GM21515 (cell line): ENCODE data around the gene ATP8A2.

Experiments used
- ATAC-seq: cut with Tn5 transposase; IDR thresholded peaks from one replicate; pipeline ENCODE4 v1.9.1; 2021; ENCODE audit not compliant: unreplicated experiment

ATP8A2 gene

DNA sequence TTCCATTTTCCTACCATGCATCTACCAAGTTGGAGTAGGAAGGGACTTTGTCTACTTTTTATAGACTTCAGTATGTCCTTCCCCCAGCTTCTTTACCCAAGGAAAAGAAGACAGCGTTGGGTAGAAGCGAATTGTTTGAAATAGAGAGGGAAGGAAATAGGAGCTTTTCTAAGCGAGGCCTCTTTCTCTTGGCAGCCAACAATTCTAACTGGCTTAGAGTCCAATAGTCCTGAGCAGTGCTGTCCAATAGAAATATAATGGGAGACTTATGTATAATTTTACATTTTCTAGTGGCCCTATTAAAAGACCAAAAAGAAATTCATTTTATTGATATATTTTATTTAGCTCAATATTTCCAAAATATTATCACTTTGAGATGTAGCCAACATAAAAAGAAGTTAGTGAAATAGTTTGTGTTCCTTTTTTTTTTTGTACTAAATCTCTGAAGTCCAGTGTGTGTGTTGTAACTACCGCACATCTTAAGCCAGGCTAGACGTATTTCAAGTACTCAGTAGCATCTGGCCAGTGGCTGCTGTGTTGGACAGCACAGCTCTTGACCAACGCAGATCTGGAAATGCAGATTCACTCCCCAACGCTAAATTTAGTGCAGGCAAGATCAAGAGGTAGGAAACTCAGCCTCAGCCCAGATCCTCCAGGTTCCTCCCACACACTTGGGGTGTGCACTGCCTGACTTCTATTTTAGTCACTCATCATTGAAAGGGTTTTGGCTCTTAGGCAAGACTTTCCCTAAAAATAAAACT lies 500.9 kb downstream of the ATP8A2 start:
- ATAC-seq: no peak

DNA sequence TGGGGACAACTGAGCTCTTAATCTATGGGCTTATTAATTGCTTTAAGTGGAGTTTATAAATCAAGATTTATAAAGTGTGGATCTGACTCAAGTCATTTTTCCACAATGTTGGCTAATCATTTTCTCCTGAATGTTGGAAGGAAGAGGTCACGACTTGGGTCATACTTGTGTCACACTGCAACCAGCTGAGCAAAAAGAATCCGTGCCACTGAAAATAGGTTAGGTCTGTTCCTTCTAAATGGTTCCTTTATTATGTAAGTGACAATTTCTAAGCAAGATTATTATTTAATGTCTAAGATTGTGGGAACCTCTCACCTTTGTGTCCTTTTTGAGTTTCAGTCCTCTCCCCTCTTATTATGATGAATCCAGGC lies 501.5 kb downstream of the ATP8A2 start:
- no peak for ATAC-seq

DNA sequence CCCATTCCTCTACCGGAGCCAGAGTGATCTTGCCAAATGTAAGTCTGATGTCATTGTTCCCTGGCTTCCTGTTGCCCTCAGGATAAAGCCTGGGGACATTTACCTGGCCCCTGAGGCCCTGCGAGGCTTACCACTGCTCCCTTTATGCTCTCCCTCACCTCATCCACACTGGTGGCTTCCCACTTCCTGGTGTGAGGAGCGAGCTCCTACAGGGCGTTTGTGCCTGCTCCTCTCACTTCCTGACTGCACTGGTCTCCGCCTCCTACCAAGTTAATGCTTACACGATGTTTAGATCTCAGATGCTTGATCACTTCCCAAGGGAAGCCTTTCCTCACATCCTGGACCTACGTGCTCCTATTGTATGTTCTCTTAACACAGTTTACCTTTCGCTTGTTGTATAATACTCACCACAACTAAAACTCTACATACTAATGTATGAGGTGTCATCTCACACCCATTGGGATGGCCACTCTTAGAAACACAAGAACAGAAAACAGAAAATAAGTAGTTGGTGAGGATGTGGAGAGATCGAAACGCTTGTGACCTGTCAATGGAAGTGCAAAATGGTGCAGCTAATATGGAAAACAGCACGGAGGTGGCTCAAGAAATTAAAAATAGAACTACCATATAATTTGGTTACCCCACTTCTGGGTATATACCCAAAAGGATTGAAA lies 502.4 kb downstream of the ATP8A2 start:
- no peak for ATAC-seq

- ATAC-seq: no peak
Measured at GRCh38 chr13:25874907-25875306, 503.1 kb downstream of the ATP8A2 start.

DNA sequence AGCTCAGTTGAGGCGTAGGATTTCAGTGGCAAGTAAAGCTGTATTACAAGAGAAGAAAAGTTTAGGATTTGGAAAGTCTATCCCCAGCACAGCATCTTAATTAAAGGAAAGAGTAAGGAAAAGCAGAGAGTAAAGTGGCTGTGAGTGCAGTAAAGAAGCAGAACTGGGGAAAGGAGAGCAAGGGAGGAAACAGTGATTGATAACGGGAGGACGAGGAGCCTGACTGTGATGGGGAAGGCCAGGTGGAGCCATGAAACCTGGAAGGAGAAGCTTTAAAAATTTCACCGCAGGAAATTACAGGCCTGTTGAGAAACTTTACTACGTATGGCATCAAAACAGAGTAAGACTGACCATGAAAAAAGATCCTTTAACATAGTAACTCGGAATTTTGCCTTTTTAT lies 504.5 kb downstream of the ATP8A2 start:
- no peak for ATAC-seq

GRCh38 chr13:25879466-25879865 lies 507.7 kb downstream of the ATP8A2 start:
- ATAC-seq: no peak

DNA sequence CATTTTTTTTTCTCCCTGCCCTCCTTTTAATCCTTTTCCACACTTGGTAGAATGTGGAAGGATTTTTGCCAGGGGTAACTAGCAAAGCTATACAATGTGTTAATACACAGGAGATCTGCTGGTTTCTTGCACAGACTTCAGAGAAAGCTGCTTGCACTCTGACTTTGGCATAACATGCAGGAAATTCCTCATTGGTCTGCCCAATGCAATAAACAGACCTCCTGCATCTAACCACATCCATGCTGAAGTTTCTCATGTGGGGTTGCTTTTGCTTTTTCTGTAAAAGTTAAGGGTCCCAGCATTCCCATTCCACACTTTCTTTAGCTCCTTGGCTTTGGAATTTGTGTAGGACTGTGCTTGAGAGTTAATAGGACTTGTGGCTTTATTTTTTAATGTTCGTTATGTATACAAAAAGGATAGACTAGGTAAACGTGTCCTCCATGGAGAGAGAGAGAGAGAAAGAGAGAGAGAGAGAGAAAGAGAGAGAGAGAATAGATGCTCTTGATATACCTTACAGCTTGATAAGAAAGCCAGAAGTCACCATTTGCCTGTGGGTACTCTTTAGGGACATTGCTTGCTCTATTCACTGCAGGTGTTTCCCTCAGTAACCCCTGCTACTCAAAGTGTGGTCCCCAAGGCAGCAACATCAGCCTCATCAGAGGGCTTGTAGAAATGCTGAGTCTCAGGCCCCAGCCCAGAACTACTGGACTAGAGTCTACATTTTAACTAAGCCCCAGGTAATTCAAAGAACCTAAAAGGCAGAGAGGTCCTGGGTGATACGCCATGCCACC lies 509.6 kb downstream of the ATP8A2 start:
- ATAC-seq: no peak

GRCh38 chr13:25881971-25882451 lies 510.2 kb downstream of the ATP8A2 start:
- ATAC-seq: no peak

GRCh38 chr13:25882466-25883357 lies 510.9 kb downstream of the ATP8A2 start:
- ATAC-seq: no peak

GRCh38 chr13:25885418-25885817 lies 513.6 kb downstream of the ATP8A2 start:
- ATAC-seq: no peak

GRCh38 chr13:25886438-25887214 lies 514.9 kb downstream of the ATP8A2 start:
- no peak for ATAC-seq

DNA sequence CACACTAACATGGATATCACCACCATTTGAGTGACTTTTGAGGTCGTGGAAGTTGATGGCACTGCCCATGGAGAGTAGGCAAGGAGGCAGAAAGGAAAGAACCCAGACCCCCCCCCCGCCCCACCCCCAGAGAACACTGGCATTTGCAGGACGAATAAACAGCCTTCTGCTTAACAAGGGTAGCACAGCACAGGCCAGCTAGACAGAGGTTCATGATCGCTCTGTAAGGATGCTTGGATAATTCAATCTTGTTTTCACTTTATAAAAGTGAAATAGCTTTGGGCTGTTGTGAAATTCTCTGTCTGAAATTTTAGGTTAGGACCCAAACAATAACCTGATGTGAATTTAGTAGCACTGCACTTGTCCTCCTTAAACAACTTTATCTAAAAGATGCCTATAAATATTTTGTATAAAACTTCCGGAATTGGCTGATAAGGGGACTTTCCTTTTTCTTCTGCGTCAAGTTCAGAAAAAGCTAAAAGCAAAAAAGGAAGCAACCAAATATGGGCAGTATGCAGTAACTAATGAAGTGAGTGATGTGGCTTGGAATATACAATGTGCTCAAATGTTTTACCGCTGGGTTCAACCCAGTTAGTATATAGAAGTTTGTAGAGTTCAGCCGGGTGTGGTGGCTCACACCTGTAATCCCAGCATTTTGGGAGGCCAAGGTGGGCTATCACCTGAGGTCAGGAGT lies 516.3 kb downstream of the ATP8A2 start:
- ATAC-seq: no peak

DNA sequence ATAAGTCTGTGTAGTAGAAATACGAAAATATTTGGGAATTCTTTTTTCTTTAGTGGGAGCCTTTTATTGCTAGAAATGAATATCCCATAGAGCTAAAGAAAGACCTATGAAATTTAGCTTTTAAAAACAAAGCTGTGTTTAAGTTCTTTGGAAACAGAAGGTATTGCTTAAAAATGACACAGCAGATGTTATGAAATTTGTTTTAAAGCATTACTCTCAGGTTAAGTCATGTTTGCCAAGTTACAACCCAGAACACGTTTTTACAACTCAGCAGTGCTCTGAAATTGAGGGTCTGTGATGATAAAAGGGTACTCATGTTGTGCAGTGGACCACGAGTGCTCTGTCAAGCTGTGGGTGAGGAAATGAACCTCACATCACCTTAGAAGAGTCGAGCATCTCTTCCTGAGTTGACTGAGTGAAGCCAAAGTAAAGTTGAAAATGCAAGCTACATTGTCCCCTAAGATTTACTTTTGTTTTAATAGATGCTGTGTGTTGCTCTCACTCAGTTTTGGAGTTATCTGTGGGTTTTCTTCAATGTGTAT lies 519.0 kb downstream of the ATP8A2 start:
- ATAC-seq: no peak

DNA sequence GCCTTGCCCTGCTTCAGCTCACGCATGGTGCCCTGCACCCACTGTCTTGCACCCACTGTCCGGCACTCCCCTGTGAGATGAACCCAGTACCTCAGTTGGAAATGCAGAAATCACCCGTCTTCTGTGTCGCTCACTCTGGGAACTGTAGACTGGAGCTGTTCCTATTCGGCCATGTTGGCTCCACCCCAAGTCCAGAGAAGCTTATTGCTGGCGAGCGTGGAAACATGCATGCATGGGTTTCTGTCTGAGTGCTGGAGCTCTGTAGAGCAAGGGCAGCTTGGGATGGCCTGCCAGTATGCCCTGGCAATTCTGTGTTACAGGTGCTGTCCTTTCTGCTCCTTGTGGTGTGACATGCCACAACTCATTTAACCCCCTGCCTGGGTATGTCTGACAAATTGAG lies 527.2 kb downstream of the ATP8A2 start:
- ATAC-seq: no peak

DNA sequence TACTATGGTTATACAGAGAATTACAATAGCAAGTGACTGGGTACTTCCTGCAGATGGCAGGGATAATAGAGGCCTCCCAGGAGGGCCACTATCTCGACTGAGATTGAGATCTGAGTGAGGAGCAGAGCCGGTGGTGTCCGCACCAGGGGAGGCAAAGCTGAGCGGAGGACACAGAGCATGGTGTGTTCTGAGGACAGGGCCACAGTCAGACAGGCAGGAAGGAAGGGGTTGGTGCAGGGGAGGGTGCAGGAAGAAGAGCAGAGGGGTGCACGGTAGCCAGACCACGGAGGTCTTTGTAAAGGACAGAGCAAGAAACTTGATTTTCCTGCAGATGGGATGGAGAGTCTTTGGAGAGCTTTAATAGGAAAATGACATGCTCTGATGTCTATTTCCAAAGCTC lies 527.7 kb downstream of the ATP8A2 start:
- no peak for ATAC-seq

GRCh38 chr13:25899952-25900351 lies 528.2 kb downstream of the ATP8A2 start:
- ATAC-seq: no peak

DNA sequence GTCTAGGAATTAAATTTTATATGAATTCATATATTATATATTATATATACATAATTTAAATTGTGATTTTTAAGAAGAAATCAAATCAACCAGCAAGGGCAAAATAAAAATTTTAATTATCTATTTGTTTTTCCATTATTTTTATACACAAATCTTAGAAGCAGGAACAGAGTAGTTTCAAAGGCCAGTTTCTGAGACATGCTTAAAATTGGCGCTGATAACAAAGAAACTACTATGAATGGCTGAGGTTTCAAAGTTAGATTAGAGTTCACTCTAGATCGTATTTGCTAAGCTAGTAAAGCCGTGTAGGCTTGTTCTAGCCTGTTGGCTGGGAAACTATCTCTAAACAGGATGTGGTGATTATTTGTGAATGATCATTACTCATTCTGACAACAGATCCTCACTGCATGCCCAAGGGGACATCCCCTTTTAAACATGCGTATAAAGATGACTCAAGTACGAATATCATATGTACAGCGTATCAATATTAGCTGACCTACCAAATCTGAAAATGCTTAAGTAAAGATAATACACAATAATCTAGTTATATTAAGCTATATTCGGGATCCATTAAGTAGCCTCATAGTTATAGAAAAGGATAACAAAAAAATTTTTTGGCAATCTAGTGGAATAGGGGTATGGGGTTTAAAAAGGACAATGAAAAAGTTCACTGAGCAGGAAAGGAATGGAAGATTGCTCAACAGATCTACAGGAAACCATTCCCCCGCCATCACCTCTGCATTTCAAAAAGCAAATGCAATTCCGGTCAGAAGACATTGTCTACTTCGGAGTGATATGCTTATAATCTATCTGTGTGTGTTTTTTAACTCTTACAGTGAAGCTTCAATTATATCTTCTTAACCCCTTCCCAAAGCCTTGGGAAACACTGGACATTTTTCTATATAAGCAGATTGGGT lies 529.9 kb downstream of the ATP8A2 start:
- ATAC-seq: peak; percentile 88

DNA sequence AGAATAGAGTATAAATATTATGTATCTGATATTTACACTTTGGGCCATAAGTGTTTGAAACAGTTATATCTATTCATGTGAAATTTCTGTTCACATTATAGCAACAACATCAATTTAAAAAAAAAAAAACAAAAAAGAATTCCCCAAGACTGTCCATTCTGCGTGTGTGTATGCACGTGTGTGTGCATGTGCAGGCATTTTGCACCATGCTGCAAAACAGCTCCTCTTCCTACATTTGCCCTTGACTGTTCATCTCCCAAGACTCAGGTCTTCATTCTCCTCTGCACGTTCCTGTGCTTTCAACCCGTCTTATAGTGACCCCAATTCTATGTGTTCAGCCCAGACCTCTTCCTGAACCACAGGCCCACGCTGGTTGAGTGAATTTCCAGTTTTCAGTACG lies 530.7 kb downstream of the ATP8A2 start:
- ATAC-seq: no peak
